Measurements from ENCODE around the gene RBM5. TPM values are rescaled to one million over a fixed set of nuclear protein-coding genes. Genes with fewer than 3 reads are reported as not detected.

Gene RBM5
- total RNA-seq, 1 donor from 2014 or later, result 124 TPM

GRCh38 chr3:50121072-50122032 is 32.6 kb downstream of the RBM5 start:
- H3K27me3 ChIP-seq (ENCODE audit: insufficient read depth, low read length), result no peaks in the 10 kb centered on the region
- H3K9ac ChIP-seq (ENCODE audit: low read length), result no peak overlapping the region
- Mint-ChIP-seq H3K27me3 (ENCODE audit: low read depth, unreplicated experiment) (no peaks in the 10 kb centered on the region), H3K36me3 (ENCODE audit: low read depth, unreplicated experiment) (peaks cover 16% of the 10 kb centered on the region), H3K4me3 (ENCODE audit: unreplicated experiment) (no peak overlapping the region), H3K4me1 (ENCODE audit: low read depth, unreplicated experiment) (peaks cover 5% of the 10 kb centered on the region), H3K27ac (ENCODE audit: unreplicated experiment) (no peak overlapping the region), H3K9me3 (ENCODE audit: unreplicated experiment) (no peaks in the 10 kb centered on the region)
- DNase-seq (ENCODE audit: low read depth), result peak; percentile 47
- H3K4me3 ChIP-seq (ENCODE audit: insufficient read depth, low read depth, low read length), result no peak overlapping the region
- no peak overlapping the region for H2AFZ ChIP-seq (ENCODE audit: low read depth, low read length)
- peaks cover 27% of the 10 kb centered on the region for H3K36me3 ChIP-seq (ENCODE audit: insufficient read depth, low read length)
- H4K20me1 ChIP-seq (ENCODE audit: insufficient read depth, low read length), result peaks cover 61% of the 10 kb centered on the region
- TF ChIP-seq CTCF (IDR thresholded peaks at IDR 0.05; ENCODE audit: insufficient read depth, low read depth, low read length) (peak; percentile 78), EZH2 (IDR thresholded peaks at IDR 0.05; ENCODE audit: insufficient read depth, low read length) (no peak)
- no peaks in the 10 kb centered on the region for H3K9me3 ChIP-seq (ENCODE audit: insufficient read depth, low read depth, low read length)
- H3K4me2 ChIP-seq (ENCODE audit: low read length), result no peak overlapping the region
- no peaks in the 10 kb centered on the region for H3K79me2 ChIP-seq (ENCODE audit: insufficient read depth, low read length)
- H3K27ac ChIP-seq (ENCODE audit: low read depth, low read length), result no peak overlapping the region
- peaks cover 7% of the 10 kb centered on the region for H3K4me1 ChIP-seq (ENCODE audit: insufficient read depth, low read length)
- FAIRE-seq, result peak; percentile 84

GRCh38 chr3:50122071-50122470 is 33.4 kb downstream of the RBM5 start:
- H3K27ac Mint-ChIP-seq (ENCODE audit: unreplicated experiment), result no peak overlapping the region
- FAIRE-seq, result no peak
- no peaks in the 10 kb centered on the region for H3K9me3 ChIP-seq (ENCODE audit: insufficient read depth, low read depth, low read length)
- H3K79me2 ChIP-seq (ENCODE audit: insufficient read depth, low read length), result no peaks in the 10 kb centered on the region
- no peaks in the 10 kb centered on the region for H3K27me3 ChIP-seq (ENCODE audit: insufficient read depth, low read length)
- no peaks in the 10 kb centered on the region for H3K27me3 Mint-ChIP-seq (ENCODE audit: low read depth, unreplicated experiment)
- no peak overlapping the region for H3K9ac ChIP-seq (ENCODE audit: low read length)
- H3K27ac ChIP-seq (ENCODE audit: low read depth, low read length), result no peak overlapping the region
- DNase-seq (ENCODE audit: low read depth), result no peak
- no peaks in the 10 kb centered on the region for H3K9me3 Mint-ChIP-seq (ENCODE audit: unreplicated experiment)
- peaks cover 54% of the 10 kb centered on the region for H4K20me1 ChIP-seq (ENCODE audit: insufficient read depth, low read length)
- H2AFZ ChIP-seq (ENCODE audit: low read depth, low read length), result no peak overlapping the region
- H3K36me3 Mint-ChIP-seq (ENCODE audit: low read depth, unreplicated experiment), result peaks cover 14% of the 10 kb centered on the region
- peaks cover 7% of the 10 kb centered on the region for H3K4me1 ChIP-seq (ENCODE audit: insufficient read depth, low read length)
- peaks cover 20% of the 10 kb centered on the region for H3K36me3 ChIP-seq (ENCODE audit: insufficient read depth, low read length)
- H3K4me3 ChIP-seq (ENCODE audit: insufficient read depth, low read depth, low read length), result no peak overlapping the region
- peaks cover 7% of the 10 kb centered on the region for H3K4me1 Mint-ChIP-seq (ENCODE audit: low read depth, unreplicated experiment)
- H3K4me2 ChIP-seq (ENCODE audit: low read length), result no peak overlapping the region
- TF ChIP-seq CTCF (IDR thresholded peaks at IDR 0.05; ENCODE audit: insufficient read depth, low read depth, low read length) (no peak), EZH2 (IDR thresholded peaks at IDR 0.05; ENCODE audit: insufficient read depth, low read length) (no peak)
- no peak overlapping the region for H3K4me3 Mint-ChIP-seq (ENCODE audit: unreplicated experiment)
